Measurements from ENCODE around the gene LRRFIP1. TPM values are rescaled to one million over a fixed set of nuclear protein-coding genes. Genes with fewer than 3 reads are reported as not detected.

Gene LRRFIP1
- total and polyA plus RNA-seq, 8 donors, result 104 to 160 (median 122) TPM

DNA sequence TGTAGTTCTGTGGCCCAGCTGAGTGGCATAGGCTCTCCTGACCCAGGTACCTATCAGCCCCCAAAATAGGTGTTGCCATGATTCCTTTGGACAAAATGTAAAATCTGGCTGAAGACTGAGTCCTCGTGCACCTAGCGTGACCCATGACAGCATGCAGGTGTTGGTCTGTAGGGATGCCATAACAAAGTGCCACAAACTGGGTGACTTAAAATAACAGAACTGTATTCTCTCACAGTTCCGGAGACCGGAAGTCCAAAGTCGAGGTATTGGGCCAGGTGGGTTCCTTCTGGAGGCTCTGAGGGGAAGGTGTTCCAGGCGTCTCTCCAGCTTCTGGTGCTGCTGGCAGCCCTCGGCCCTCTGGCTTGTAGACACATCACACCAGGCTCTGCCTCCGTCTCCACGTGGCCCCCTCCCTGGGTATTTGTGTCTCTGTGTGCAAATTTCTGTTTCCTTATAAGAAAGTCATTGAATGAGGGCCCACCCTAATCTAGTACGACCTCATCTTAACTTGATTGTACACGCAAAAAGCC, 34.5 kb downstream of the LRRFIP1 start:
- Histone ChIP-seq H3K27me3 (no peaks in the 10 kb centered on the region), H3K27ac (no peak overlapping the region), H3K4me3 (no peak overlapping the region), H3K9me3 (no peaks in the 10 kb centered on the region), H3K4me1 (peaks cover 6 to 25% of the 10 kb centered on the region in 2 donors), H3K36me3 (no peaks in the 10 kb centered on the region)
- no peak for ATAC-seq
- TF ChIP-seq, protein P1, sequence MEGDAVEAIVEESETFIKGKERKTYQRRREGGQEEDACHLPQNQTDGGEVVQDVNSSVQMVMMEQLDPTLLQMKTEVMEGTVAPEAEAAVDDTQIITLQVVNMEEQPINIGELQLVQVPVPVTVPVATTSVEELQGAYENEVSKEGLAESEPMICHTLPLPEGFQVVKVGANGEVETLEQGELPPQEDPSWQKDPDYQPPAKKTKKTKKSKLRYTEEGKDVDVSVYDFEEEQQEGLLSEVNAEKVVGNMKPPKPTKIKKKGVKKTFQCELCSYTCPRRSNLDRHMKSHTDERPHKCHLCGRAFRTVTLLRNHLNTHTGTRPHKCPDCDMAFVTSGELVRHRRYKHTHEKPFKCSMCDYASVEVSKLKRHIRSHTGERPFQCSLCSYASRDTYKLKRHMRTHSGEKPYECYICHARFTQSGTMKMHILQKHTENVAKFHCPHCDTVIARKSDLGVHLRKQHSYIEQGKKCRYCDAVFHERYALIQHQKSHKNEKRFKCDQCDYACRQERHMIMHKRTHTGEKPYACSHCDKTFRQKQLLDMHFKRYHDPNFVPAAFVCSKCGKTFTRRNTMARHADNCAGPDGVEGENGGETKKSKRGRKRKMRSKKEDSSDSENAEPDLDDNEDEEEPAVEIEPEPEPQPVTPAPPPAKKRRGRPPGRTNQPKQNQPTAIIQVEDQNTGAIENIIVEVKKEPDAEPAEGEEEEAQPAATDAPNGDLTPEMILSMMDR (IDR thresholded peaks at IDR 0.05), result no peak
- intact Hi-C loops (cut with DNase I), result no loop called here
- DNase-seq, result no peak

DNA sequence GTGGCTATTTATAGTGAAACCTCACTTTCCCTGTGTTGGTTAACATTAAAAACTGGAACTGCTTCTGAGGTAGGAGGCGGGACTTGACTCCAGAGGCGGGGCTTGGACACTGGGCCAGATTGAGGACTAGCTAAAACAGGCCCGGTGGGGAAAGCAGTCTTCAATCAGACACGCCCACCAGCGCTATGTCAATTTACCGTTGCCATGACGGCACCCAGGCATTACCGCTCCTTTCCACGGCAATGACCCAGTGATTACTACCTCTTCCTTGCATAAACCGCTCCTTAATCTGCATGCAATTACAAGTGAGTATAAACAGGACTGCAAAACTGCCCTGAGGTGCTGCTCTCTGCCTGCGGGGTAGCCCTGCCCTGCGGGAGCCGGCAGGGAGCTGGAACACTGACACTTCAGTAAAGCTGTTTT, 35.3 kb downstream of the LRRFIP1 start:
- peak; percentile 96 for ATAC-seq

DNA sequence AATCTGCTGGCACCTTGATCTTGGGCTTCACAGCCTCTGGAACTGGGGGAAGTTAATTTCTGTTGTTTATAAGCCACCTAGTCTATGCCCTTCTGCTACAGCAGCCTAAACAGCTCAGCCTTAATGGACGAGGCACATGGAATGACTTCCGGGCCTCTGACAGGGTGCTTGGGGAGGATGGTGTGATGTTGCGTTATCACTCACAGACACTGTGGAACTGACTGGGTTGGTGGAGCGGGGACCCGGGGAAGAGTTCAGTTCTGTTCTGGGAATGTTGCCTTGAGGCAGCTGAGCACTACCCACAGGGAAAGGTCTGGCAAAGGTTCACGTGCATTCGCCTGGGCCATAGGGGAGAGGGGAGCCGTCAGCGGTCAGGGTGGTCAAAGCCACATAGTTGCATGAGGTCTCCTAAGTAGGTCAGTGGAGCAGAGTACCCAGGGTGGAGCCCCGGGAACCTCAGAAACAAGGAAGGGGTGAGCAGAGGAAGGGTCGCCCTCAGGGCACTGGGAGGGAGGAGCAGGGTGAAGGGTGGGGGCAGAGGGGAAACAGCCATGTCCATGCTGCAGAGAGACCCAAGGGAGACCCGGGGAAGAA, 36.2 kb downstream of the LRRFIP1 start:
- TF ChIP-seq, protein P1 (IDR thresholded peaks at IDR 0.05), result no peak
- DNase-seq (no peak), ATAC-seq (no peak)
- Histone ChIP-seq H3K27me3 (no peaks in the 10 kb centered on the region), H3K4me1 (peaks cover 6 to 25% of the 10 kb centered on the region in 2 donors), H3K4me3 (no peak overlapping the region), H3K27ac (peak overlapping the region; percentile 49 to 68), H3K36me3 (no peaks in the 10 kb centered on the region), H3K9me3 (no peaks in the 10 kb centered on the region)
- intact Hi-C loops (cut with DNase I), result no loop called here

More for the DNA sequence above, 35.3 kb downstream of the LRRFIP1 start:
- H3K27ac ChIP-seq, result peak overlapping the region; percentile 49 to 68
- TF ChIP-seq, protein P1 (IDR thresholded peaks at IDR 0.05), result no peak
- H3K36me3 ChIP-seq, result no peaks in the 10 kb centered on the region
- intact Hi-C loops (cut with DNase I), result no loop called here
- H3K4me3 ChIP-seq, result no peak overlapping the region
- no peaks in the 10 kb centered on the region for H3K27me3 ChIP-seq
- H3K4me1 ChIP-seq, result peaks cover 6 to 25% of the 10 kb centered on the region in 2 donors
- peak; percentile 80 to 95 (median 91) for DNase-seq
- H3K9me3 ChIP-seq, result no peaks in the 10 kb centered on the region

DNA sequence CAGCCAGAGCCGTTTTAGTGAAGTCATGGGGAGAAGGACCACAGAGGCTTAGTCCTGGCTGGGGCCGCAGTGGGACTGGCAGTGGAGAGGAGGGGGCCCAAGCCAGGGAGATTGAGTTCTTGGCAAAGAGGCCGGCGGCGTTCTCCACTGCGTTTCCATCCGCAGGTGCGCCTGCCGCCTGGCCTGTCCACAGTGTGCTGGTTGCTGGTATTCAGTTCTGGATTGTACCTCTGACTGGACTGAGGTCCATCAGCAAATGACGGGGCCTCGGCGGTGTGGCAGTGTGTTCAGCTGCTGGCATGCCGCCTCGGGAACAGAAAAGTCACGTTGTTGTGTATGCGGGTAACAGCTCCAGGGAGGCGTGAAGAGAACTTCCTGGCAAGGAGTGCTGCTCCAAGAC, 36.8 kb downstream of the LRRFIP1 start:
- no peak for DNase-seq
- Histone ChIP-seq H3K4me3 (no peak overlapping the region), H3K36me3 (no peaks in the 10 kb centered on the region), H3K27ac (no peak overlapping the region), H3K27me3 (no peaks in the 10 kb centered on the region), H3K9me3 (no peaks in the 10 kb centered on the region), H3K4me1 (peaks cover 6 to 25% of the 10 kb centered on the region in 2 donors)
- ATAC-seq, result no peak
- TF ChIP-seq, protein P1 (IDR thresholded peaks at IDR 0.05), result no peak
- intact Hi-C loops (cut with DNase I), result no loop called here

DNA sequence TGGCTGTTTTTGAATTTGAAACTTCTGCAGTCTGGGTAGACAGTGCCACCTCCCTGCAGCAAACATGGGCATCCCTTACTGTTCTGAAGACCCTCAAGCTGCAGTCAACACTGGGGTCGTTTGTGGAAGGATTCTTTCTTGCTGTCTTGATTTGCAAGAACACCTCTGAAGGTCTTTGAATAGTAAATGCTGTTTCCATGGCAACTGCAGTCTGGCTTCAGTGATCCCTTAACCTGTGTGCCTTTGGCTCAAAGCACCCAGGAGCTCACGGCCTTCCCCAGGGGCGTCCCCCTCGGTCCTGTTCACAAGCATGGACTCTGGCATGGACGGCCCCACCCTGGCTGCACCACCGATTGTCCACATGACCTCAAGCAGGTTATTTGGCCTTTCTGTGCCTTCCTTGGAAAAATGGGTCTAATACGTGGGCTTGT, 38.3 kb downstream of the LRRFIP1 start:
- Histone ChIP-seq H3K27ac (no peak overlapping the region), H3K4me1 (peaks cover 6 to 24% of the 10 kb centered on the region in 2 donors), H3K27me3 (no peaks in the 10 kb centered on the region), H3K36me3 (no peaks in the 10 kb centered on the region), H3K9me3 (no peaks in the 10 kb centered on the region), H3K4me3 (no peak overlapping the region)
- no peak for ATAC-seq
- intact Hi-C loops (cut with DNase I), result no loop called here
- TF ChIP-seq, protein P1 (IDR thresholded peaks at IDR 0.05), result no peak
- DNase-seq, result no peak
